B cell (primary cell): ENCODE measurements around the gene EMID1. TPM values are rescaled to one million over a fixed set of nuclear protein-coding genes. Genes with fewer than 3 reads are reported as not detected.

ENCODE experiments used
- ATAC-seq: fragments of 200-7000 bp; cut with Tn5 transposase; one replicate; pipeline ENCODE4 v1.10.0; 2021; ENCODE audit warnings: low read depth, mild to moderate bottlenecking, moderate number of reproducible peaks, moderate library complexity
- CTCF ChIA-PET: fragments of 350-600 bp; sonication (Branson Sonifier 250); formaldehyde crosslinking; loops from one replicate; lab custom pipeline; 2021; ENCODE audit warnings: antibody characterized with exemption, inconsistent platforms; lab: Charles Lee
- POLR2A ChIA-PET: fragments of 350-600 bp; sonication (Branson Sonifier 250); formaldehyde crosslinking; loops from one replicate; lab custom pipeline; 2021; ENCODE audit warnings: antibody characterized with exemption; lab: Charles Lee
- DNase-seq: peaks from one replicate; pipeline ENCODE4 v3.0.0; 2013
- H2AFZ ChIP-seq: 2 replicates; pipeline ENCODE4 v1.6.1; 2012; ENCODE audit warnings: mild to moderate bottlenecking, low read depth, low read length; ENCODE audit not compliant: insufficient read depth, poor library complexity, severe bottlenecking
- H3K27ac ChIP-seq, 2 donors: 1 replicate in 1 of 2; 2 replicates in 1 of 2; pipeline ENCODE4 v1.5.1; 2012 to 2013; ENCODE audit warnings: low read length in 2 of 2, mild to moderate bottlenecking in 2 of 2, moderate library complexity in 1 of 2
- H3K27me3 ChIP-seq, 4 experiments: fragments of 200-600 bp in 1 of 4; sonication (generic) in 1 of 4; replicated peaks in 1 of 4; 1 replicate in 2 of 4; 2 replicates in 2 of 4; pipeline versions ENCODE4 v1.6.1 to v1.7.0; 2013 to 2016; ENCODE audit warnings: low read length in 3 of 4, mild to moderate bottlenecking in 2 of 4, mixed read lengths in 1 of 4, moderate library complexity in 1 of 4; ENCODE audit not compliant: insufficient read depth in 4 of 4, control insufficient read depth in 3 of 4; ENCODE audit errors: control extremely low read depth in 1 of 4
- H3K36me3 ChIP-seq, 2 experiments: replicated peaks in 1 of 2; 1 replicate in 1 of 2; 2 replicates in 1 of 2; pipeline versions ENCODE4 v1.6.1 to v1.7.1; 2013; ENCODE audit warnings: low read length in 1 of 2; ENCODE audit not compliant: insufficient read depth in 2 of 2, control insufficient read depth in 1 of 2; ENCODE audit errors: control extremely low read depth in 1 of 2, extremely low read depth in 1 of 2
- H3K4me1 ChIP-seq, 2 donors: fragments of 200-600 bp in 1 of 2; sonication (generic) in 1 of 2; 1 replicate in 1 of 2; 2 replicates in 1 of 2; pipeline versions ENCODE4 v1.5.1 to v1.6.1; 2013 to 2017; ENCODE audit warnings: low read length in 2 of 2; ENCODE audit not compliant: control insufficient read depth in 2 of 2, insufficient read depth in 2 of 2
- H3K4me2 ChIP-seq: replicated peaks from 2 replicates; pipeline ENCODE3; 2012; ENCODE audit warnings: mild to moderate bottlenecking, low read depth, low read length; ENCODE audit not compliant: poor library complexity, severe bottlenecking
- H3K4me3 ChIP-seq, 5 experiments: fragments of 200-600 bp in 1 of 5; sonication (generic) in 1 of 5; 1 replicate in 3 of 5; 2 replicates in 2 of 5; pipeline versions ENCODE4 v1.5.1 to v1.7.0; 2011 to 2016; ENCODE audit warnings: low read length in 4 of 5, mild to moderate bottlenecking in 4 of 5, low read depth in 2 of 5, control low read depth in 1 of 5, moderate library complexity in 1 of 5; ENCODE audit not compliant: insufficient read depth in 1 of 5; ENCODE audit errors: control extremely low read depth in 1 of 5, extremely low read depth in 1 of 5
- H3K79me2 ChIP-seq: fragments of 200-600 bp; sonication (generic); one replicate; pipeline ENCODE4 v1.6.0; 2016; ENCODE audit warnings: low read length; ENCODE audit not compliant: control insufficient read depth, insufficient read depth
- H3K9ac ChIP-seq: fragments of 200-600 bp; sonication (generic); 2 replicates; pipeline ENCODE4 v1.6.1; 2017; ENCODE audit warnings: mild to moderate bottlenecking, low read length, moderate library complexity
- H3K9me3 ChIP-seq, 3 donors: one replicate each; pipeline versions ENCODE4 v1.6.1 to v1.7.1; 2013; ENCODE audit warnings: low read length in 2 of 3; ENCODE audit not compliant: control insufficient read depth in 2 of 3, insufficient read depth in 1 of 3; ENCODE audit errors: control extremely low read depth in 1 of 3
- H4K20me1 ChIP-seq: 2 replicates; pipeline ENCODE4 v1.6.0; 2012; ENCODE audit warnings: mild to moderate bottlenecking, low read length; ENCODE audit not compliant: insufficient read depth, control insufficient read depth, poor library complexity, severe bottlenecking
- H3K27ac Mint-ChIP-seq: one replicate; pipeline ENCODE4 v1.8.0; 2021; ENCODE audit warnings: mixed read lengths
- H3K27me3 Mint-ChIP-seq: one replicate; pipeline ENCODE4 v1.8.0; 2021; ENCODE audit warnings: mixed read lengths
- H3K4me1 Mint-ChIP-seq: one replicate; pipeline ENCODE4 v1.8.0; 2021; ENCODE audit warnings: mixed read lengths
- H3K4me3 Mint-ChIP-seq: one replicate; pipeline ENCODE4 v1.8.0; 2021; ENCODE audit warnings: mixed read lengths
- H3K9me3 Mint-ChIP-seq: one replicate; pipeline ENCODE4 v1.8.0; 2022; ENCODE audit warnings: mixed read lengths; ENCODE audit not compliant: insufficient read depth
- CTCF ChIP-seq: fragments of 200-600 bp; IDR thresholded peaks from one replicate; pipeline ENCODE4 v1.8.0; 2022; ENCODE audit warnings: antibody characterized with exemption, mild to moderate bottlenecking
- EZH2 ChIP-seq: IDR thresholded peaks from 2 replicates; pipeline ENCODE4 v1.6.1; 2012; ENCODE audit warnings: borderline replicate concordance, low read depth, mild to moderate bottlenecking, moderate library complexity, low read length; ENCODE audit not compliant: insufficient read depth, poor library complexity, severe bottlenecking
- WGBS: methylation state at CpG from one replicate; pipeline ENCODE4 v1.1.5; 2013; ENCODE audit warnings: missing lambda C conversion rate; ENCODE audit not compliant: insufficient coverage; 5-methylcytosine and 5-hydroxymethylcytosine counted together
- intact Hi-C: fragments of 100-400 bp; cut with micrococcal nuclease; formaldehyde crosslinking; loops from one replicate; pipeline ENCODE4 v1.10.0; 2022
- polyA plus RNA-seq: library from polyadenylated mRNA; depleted of rRNA; stranded (reverse); fragments of >200 nt; gene quantifications from 2 replicates; pipeline ENCODE4 v1.2.3, GENCODE V29; 2012
- total RNA-seq, 2 donors: library from RNA; stranded (reverse); fragments of 120-200 nt in 1 of 2; gene quantifications; 1 replicate in 1 of 2; 2 replicates in 1 of 2; pipeline versions ENCODE4 v1.2.3 to v1.2.4, GENCODE V29; 2013 to 2022

EMID1 gene
- total and polyA plus RNA-seq, 2 donors (not counting 1 experiment from before 2014, with no cell fraction given), result not detected

- Histone ChIP-seq H3K4me3 (no peak overlapping the region), H3K9me3 (no peaks in the 10 kb centered on the region), H3K27me3 (peaks cover 0 to 29% (median 3%) of the 10 kb centered on the region in 4 experiments), H2AFZ (no peak overlapping the region), H3K79me2 (no peaks in the 10 kb centered on the region), H3K27ac (no peak overlapping the region), H3K4me2 (no peak overlapping the region), H3K36me3 (no peaks in the 10 kb centered on the region), H3K9ac (no peak overlapping the region), H4K20me1 (no peaks in the 10 kb centered on the region), H3K4me1 (no peaks in the 10 kb centered on the region)
- ChIA-PET POLR2A (no interaction called here), CTCF (interaction anchor here (0.5 kb wide), 1 partner anchor 874 kb away, joined by 4 read pairs; no protein-coding TSS in a partner anchor)
- Mint-ChIP-seq H3K27me3 (peaks cover 37% of the 10 kb centered on the region), H3K27ac (no peak overlapping the region), H3K9me3 (no peaks in the 10 kb centered on the region), H3K4me1 (no peaks in the 10 kb centered on the region), H3K4me3 (no peak overlapping the region)
- intact Hi-C loops, result no loop called here
- 77% methylated on average over 11 of the region's 14 CpGs for WGBS
- ATAC-seq, result no peak
- TF ChIP-seq CTCF (no peak), EZH2 (no peak)
- no peak for DNase-seq
These were observed 11.4 kb downstream of the EMID1 start for GRCh38 chr22:29216873-29217666.
